ENCODE results near the gene NUDT3. TPM values are rescaled to one million over a fixed set of nuclear protein-coding genes. Genes with fewer than 3 reads are reported as not detected.

The NUDT3 gene
- total and polyA plus RNA-seq, 9 of the 15 experiments (the other 6 are each of a cell fraction or from before 2014, with no cell fraction given) = 5.4 to 81.2 (median 56.4) TPM

DNA sequence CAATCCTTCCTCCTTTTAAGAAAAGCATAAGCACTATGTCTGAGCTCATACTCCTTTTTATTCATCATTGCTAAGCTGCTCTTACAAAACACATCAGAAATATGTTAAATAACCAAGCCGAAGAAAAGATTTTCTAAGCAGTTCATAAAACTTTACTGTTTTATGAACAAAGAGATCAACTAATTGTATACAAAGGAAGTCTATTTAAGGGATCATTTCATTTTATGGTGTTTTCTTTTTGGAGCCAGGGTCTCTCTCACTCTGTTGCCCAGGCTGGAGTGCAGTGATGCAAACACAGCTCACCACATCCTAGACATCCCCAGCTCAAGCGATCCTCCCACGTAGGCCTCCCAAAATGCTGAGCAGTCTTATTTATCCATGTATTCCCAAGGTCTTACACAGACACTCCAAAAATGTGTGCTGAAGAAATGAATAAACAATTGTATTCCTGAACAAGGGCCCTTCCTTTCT, 9.3 kb downstream of the NUDT3 start:
- WGBS (ENCODE audit: insufficient coverage, low coverage, missing lambda C conversion rate) = 77% methylated on average over 3 of the region's 3 CpGs
- intact Hi-C loops (cut with micrococcal nuclease) (no loop called here), in situ Hi-C loops (cut with MboI) (no loop called here)
- FAIRE-seq (no peak), DNase-seq (ENCODE audit: extremely low read depth in 1 of 4, low spot score in 3 of 4) (no peak), ATAC-seq (peak; percentile 16; the same call in 1 of the 3 replicates)
- H3K36me3 ChIP-seq (ENCODE audit: control insufficient read depth, insufficient read depth, low read length) = peaks cover 53% of the 10 kb centered on the region; the same call in 2 of the 3 replicates
- no peak overlapping the region for H2AFZ ChIP-seq (ENCODE audit: low read depth, low read length)
- no peak for TF ChIP-seq MCM3 (IDR thresholded peaks at IDR 0.05)
- peak; percentile 70 for TF ChIP-seq C11orf30 (IDR thresholded peaks at IDR 0.05; ENCODE audit: low read depth)
- TF ChIP-seq MTF1 (CRISPR knock-in tag; IDR thresholded peaks at IDR 0.05; ENCODE audit: borderline replicate concordance) = no peak
- TF ChIP-seq KLF1 (tag; IDR thresholded peaks at IDR 0.05) = no peak
- no peak for TF ChIP-seq PHF21A (IDR thresholded peaks at IDR 0.05; ENCODE audit: borderline replicate concordance, low read depth)
- TF ChIP-seq, protein P1, sequence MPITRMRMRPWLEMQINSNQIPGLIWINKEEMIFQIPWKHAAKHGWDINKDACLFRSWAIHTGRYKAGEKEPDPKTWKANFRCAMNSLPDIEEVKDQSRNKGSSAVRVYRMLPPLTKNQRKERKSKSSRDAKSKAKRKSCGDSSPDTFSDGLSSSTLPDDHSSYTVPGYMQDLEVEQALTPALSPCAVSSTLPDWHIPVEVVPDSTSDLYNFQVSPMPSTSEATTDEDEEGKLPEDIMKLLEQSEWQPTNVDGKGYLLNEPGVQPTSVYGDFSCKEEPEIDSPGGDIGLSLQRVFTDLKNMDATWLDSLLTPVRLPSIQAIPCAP (CRISPR knock-in tag; IDR thresholded peaks at IDR 0.05; ENCODE audit: borderline replicate concordance) = no peak
- TF ChIP-seq SMARCA5 (IDR thresholded peaks at IDR 0.05) = no peak
- TF ChIP-seq, protein P2, sequence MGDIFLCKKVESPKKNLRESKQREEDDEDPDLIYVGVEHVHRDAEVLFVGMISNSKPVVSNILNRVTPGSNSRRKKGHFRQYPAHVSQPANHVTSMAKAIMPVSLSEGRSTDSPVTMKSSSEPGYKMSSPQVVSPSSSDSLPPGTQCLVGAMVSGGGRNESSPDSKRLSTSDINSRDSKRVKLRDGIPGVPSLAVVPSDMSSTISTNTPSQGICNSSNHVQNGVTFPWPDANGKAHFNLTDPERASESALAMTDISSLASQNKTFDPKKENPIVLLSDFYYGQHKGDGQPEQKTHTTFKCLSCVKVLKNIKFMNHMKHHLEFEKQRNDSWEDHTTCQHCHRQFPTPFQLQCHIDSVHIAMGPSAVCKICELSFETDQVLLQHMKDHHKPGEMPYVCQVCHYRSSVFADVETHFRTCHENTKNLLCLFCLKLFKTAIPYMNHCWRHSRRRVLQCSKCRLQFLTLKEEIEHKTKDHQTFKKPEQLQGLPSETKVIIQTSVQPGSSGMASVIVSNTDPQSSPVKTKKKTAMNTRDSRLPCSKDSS (IDR thresholded peaks at IDR 0.05; ENCODE audit: low read depth, partially characterized antibody) = no peak
- TF ChIP-seq ZNF316 (IDR thresholded peaks at IDR 0.05) = peak; percentile 66; the same call in 1 of the 2 replicates
- no peak for TF ChIP-seq SP2 (IDR thresholded peaks at IDR 0.05; ENCODE audit: extremely low read depth, low read depth, low read length, poor library complexity, severe bottlenecking)
- TF ChIP-seq ETS2 (tag; IDR thresholded peaks at IDR 0.05; ENCODE audit: borderline replicate concordance, poor library complexity, severe bottlenecking) = no peak
- no peak for TF ChIP-seq ZNF140 (CRISPR knock-in tag; IDR thresholded peaks at IDR 0.05)
- TF ChIP-seq KDM4B (IDR thresholded peaks at IDR 0.05; ENCODE audit: borderline replicate concordance in 2 of 2, low read depth in 1 of 2) = no peak
- peak; percentile 12; the same call in 1 of the 2 replicates for TF ChIP-seq EGR1 (conservative IDR thresholded peaks at IDR 0.05)
- no peak for TF ChIP-seq POLR2B (IDR thresholded peaks at IDR 0.05; ENCODE audit: low read depth, partially characterized antibody)
- H3K79me2 ChIP-seq (ENCODE audit: control insufficient read depth, insufficient read depth, low read length) = peaks cover 99% of the 10 kb centered on the region
- POLR2A ChIA-PET = interaction anchor here (0.8 to 2.9 kb wide), 4 partner anchors 8 to 147 kb away, joined by 3 to 15 read pairs (median 4); partner anchors contain the start of gene HMGA1
- H3K4me1 ChIP-seq (replicated peaks in 1 of 2; ENCODE audit: control insufficient read depth in 2 of 2, insufficient read depth in 2 of 2, low read length in 2 of 2) = peaks cover 5 to 19% of the 10 kb centered on the region in 2 experiments; a peak in 3 of 5 replicates
- no peak overlapping the region for H3K4me3 ChIP-seq
- no TSS peak for BruUV-seq (replicated peaks)
- H3K9me1 ChIP-seq (ENCODE audit: control insufficient read depth, insufficient read depth, low read length) = no peaks in the 10 kb centered on the region
- H3K27ac ChIP-seq (ENCODE audit: extremely low read depth, low read depth, low read length) = peak overlapping the region; percentile 24; the same call in 1 of the 3 replicates
- H3K4me2 ChIP-seq (ENCODE audit: insufficient read depth, low read length) = no peak overlapping the region
- CTCF ChIA-PET (ENCODE audit: low intra/inter-chr PET ratio) = no interaction called here
- H3K27me3 ChIP-seq (ENCODE audit: control insufficient read depth in 2 of 2, insufficient read depth in 2 of 2, low read length in 2 of 2) = no peaks in the 10 kb centered on the region
- no peak overlapping the region for H3K9ac ChIP-seq (ENCODE audit: insufficient read depth in 1 of 2, low read depth in 2 of 2, low read length in 2 of 2)
- peaks cover 5% of the 10 kb centered on the region for H4K20me1 ChIP-seq (replicated peaks; ENCODE audit: control insufficient read depth, insufficient read depth, low read length)
- H3K9me3 ChIP-seq (replicated peaks; ENCODE audit: control insufficient read depth, insufficient read depth, low read depth, low read length) = no peaks in the 10 kb centered on the region
